Measurements from ENCODE around the gene MAPKBP1. TPM values are rescaled to one million over a fixed set of nuclear protein-coding genes. Genes with fewer than 3 reads are reported as not detected.

The MAPKBP1 gene
- total RNA-seq, 2 experiments from 2014 or later, result 16.6 to 17.2 TPM

DNA sequence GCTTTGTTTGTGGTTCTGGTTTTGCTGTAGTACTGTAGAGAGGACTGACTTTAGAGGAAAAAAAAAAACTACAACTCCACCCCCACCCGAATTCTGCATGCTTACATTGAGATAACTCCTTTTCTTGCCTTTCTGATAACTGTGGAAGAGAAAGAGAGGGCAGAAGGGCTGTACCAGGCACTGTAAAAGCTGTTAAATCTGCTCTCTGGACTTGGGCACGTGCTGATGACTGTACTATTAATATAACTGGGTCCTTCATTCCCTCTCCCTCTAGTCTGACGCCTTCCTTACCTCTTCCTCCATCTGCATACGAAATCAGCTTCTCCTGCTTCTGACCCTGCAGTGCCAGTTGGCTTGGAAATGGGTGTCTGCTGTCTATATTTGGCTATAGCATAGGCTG, 15.0 kb downstream of the MAPKBP1 start:
- ChIA-PET CTCF (interaction anchor here (1.3 to 7.8 kb wide), 3 partner anchors 15 to 185 kb away, joined by 3 to 44 read pairs (median 39); partner anchors contain the start of gene MAPKBP1), POLR2A (interaction anchor here (1.1 kb wide), 1 partner anchor 11 kb away, joined by 4 read pairs; no protein-coding TSS in a partner anchor)
- Mint-ChIP-seq H3K36me3 (ENCODE audit: low read depth) (peaks cover under 1% of the 10 kb centered on the region), H3K9me3 (no peaks in the 10 kb centered on the region), H3K4me3 (no peak overlapping the region), H3K27ac (no peak overlapping the region), H3K4me1 (ENCODE audit: low read depth) (peaks cover 35% of the 10 kb centered on the region), H3K27me3 (no peaks in the 10 kb centered on the region)
- TF ChIP-seq, protein P1, sequence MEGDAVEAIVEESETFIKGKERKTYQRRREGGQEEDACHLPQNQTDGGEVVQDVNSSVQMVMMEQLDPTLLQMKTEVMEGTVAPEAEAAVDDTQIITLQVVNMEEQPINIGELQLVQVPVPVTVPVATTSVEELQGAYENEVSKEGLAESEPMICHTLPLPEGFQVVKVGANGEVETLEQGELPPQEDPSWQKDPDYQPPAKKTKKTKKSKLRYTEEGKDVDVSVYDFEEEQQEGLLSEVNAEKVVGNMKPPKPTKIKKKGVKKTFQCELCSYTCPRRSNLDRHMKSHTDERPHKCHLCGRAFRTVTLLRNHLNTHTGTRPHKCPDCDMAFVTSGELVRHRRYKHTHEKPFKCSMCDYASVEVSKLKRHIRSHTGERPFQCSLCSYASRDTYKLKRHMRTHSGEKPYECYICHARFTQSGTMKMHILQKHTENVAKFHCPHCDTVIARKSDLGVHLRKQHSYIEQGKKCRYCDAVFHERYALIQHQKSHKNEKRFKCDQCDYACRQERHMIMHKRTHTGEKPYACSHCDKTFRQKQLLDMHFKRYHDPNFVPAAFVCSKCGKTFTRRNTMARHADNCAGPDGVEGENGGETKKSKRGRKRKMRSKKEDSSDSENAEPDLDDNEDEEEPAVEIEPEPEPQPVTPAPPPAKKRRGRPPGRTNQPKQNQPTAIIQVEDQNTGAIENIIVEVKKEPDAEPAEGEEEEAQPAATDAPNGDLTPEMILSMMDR (IDR thresholded peaks at IDR 0.05), result no peak
- intact Hi-C loops (cut with micrococcal nuclease), result no loop called here
- DNase-seq (no peak), ATAC-seq (no peak)

GRCh38 chr15:41789662-41790061, 15.4 kb downstream of the MAPKBP1 start:
- Mint-ChIP-seq H3K4me3 (no peak overlapping the region), H3K27ac (no peak overlapping the region), H3K9me3 (no peaks in the 10 kb centered on the region), H3K4me1 (ENCODE audit: low read depth) (peaks cover 35% of the 10 kb centered on the region), H3K36me3 (ENCODE audit: low read depth) (no peaks in the 10 kb centered on the region), H3K27me3 (no peaks in the 10 kb centered on the region)
- TF ChIP-seq, protein P1 (IDR thresholded peaks at IDR 0.05), result no peak
- no peak for ATAC-seq
- no peak for DNase-seq
- ChIA-PET CTCF (interaction anchor here (1.3 to 7.8 kb wide), 3 partner anchors 16 to 186 kb away, joined by 3 to 44 read pairs (median 39); partner anchors contain the start of gene MAPKBP1), POLR2A (interaction anchor here (1.1 kb wide), 1 partner anchor 12 kb away, joined by 4 read pairs; no protein-coding TSS in a partner anchor)
- intact Hi-C loops (cut with micrococcal nuclease), result no loop called here

- CTCF ChIA-PET, result interaction anchor here (5.9 to 7.8 kb wide), 2 partner anchors 16 to 22 kb away, joined by 39 to 44 read pairs; partner anchors contain the start of gene MAPKBP1
- intact Hi-C loops (cut with micrococcal nuclease), result no loop called here
- Mint-ChIP-seq H3K4me3 (no peak overlapping the region), H3K27ac (no peak overlapping the region), H3K9me3 (no peaks in the 10 kb centered on the region), H3K27me3 (no peaks in the 10 kb centered on the region), H3K36me3 (ENCODE audit: low read depth) (no peaks in the 10 kb centered on the region), H3K4me1 (ENCODE audit: low read depth) (peaks cover 36% of the 10 kb centered on the region)
- POLR2A ChIA-PET, result interaction anchor here (0.7 kb wide), 1 partner anchor 37 kb away, joined by 3 read pairs; no protein-coding TSS in a partner anchor
- TF ChIP-seq, protein P1 (IDR thresholded peaks at IDR 0.05), result no peak
- no peak for DNase-seq
- no peak for ATAC-seq
Measured at GRCh38 chr15:41790169-41790568, 15.9 kb downstream of the MAPKBP1 start.

DNA sequence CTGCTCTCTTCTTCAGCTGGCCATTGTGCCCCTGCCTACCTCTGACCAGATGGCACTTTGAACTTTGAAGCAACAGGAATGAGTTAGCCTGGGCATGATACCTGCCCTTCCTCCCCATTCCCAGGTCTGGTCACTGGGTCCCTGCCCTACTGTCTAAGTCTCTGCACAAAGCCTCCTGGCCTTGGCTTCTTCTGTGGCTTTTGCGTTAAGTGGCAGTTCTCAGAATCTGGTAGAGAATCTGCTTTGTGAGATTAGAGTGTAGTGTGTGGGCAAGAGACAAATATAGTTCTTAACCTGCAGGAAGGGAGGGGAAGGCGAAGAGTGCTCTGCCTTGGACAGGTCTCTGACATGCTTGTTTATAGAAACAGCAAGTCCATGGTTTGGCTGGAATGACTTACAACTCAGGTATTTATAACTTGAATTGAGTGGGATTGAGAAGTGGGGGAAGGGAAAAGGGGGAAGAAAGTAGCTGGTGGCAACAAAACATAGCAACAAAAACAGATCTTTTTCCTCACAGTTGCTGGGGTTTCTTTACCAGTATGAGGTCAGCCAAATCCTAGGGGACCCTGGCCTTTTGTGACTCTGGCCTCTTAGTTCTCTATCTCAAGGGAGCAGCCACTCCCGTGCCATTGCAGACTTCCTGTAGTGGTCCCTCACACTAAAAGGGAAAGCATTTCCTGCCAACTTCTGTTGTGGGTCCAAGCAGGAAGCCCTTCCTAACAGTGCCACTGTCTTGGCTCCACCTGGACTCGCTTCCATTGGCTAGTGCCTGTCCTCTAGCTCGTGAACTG, 16.7 kb downstream of the MAPKBP1 start:
- POLR2A ChIA-PET, result interaction anchor here (0.7 to 1.7 kb wide), 2 partner anchors 16 to 36 kb away, joined by 3 to 6 read pairs; partner anchors contain the start of gene MAPKBP1
- no peaks in the 10 kb centered on the region for H3K36me3 Mint-ChIP-seq (ENCODE audit: low read depth)

More for the DNA sequence above, 16.7 kb downstream of the MAPKBP1 start:
- Mint-ChIP-seq H3K4me3 (no peak overlapping the region), H3K9me3 (no peaks in the 10 kb centered on the region), H3K27ac (peak overlapping the region; percentile 64), H3K27me3 (no peaks in the 10 kb centered on the region), H3K4me1 (ENCODE audit: low read depth) (peaks cover 40% of the 10 kb centered on the region)
- peak; percentile 62 for ATAC-seq
- intact Hi-C loops (cut with micrococcal nuclease), result no loop called here
- TF ChIP-seq, protein P1 (IDR thresholded peaks at IDR 0.05), result no peak
- CTCF ChIA-PET, result interaction anchor here (1.5 to 7.8 kb wide), 3 partner anchors 12 to 21 kb away, joined by 4 to 44 read pairs (median 39); partner anchors contain the start of gene MAPKBP1
- DNase-seq, result no peak
